ENCODE data around the gene UGT1A3.

GRCh38 chr2:233803994-233804393 is 75.2 kb downstream of the UGT1A3 start:
- TF ChIP-seq, protein P1, sequence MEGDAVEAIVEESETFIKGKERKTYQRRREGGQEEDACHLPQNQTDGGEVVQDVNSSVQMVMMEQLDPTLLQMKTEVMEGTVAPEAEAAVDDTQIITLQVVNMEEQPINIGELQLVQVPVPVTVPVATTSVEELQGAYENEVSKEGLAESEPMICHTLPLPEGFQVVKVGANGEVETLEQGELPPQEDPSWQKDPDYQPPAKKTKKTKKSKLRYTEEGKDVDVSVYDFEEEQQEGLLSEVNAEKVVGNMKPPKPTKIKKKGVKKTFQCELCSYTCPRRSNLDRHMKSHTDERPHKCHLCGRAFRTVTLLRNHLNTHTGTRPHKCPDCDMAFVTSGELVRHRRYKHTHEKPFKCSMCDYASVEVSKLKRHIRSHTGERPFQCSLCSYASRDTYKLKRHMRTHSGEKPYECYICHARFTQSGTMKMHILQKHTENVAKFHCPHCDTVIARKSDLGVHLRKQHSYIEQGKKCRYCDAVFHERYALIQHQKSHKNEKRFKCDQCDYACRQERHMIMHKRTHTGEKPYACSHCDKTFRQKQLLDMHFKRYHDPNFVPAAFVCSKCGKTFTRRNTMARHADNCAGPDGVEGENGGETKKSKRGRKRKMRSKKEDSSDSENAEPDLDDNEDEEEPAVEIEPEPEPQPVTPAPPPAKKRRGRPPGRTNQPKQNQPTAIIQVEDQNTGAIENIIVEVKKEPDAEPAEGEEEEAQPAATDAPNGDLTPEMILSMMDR (IDR thresholded peaks at IDR 0.05; ENCODE audit: low read depth, low read length, missing input control), result no peak
- TF ChIP-seq ATF3 (IDR thresholded peaks at IDR 0.05) (no peak), TAF1 (conservative IDR thresholded peaks at IDR 0.05) (no peak), RAD21 (IDR thresholded peaks at IDR 0.05) (no peak)
- TF ChIP-seq, protein P2, sequence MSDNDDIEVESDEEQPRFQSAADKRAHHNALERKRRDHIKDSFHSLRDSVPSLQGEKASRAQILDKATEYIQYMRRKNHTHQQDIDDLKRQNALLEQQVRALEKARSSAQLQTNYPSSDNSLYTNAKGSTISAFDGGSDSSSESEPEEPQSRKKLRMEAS (IDR thresholded peaks at IDR 0.05), result no peak
- TF ChIP-seq, protein P3, sequence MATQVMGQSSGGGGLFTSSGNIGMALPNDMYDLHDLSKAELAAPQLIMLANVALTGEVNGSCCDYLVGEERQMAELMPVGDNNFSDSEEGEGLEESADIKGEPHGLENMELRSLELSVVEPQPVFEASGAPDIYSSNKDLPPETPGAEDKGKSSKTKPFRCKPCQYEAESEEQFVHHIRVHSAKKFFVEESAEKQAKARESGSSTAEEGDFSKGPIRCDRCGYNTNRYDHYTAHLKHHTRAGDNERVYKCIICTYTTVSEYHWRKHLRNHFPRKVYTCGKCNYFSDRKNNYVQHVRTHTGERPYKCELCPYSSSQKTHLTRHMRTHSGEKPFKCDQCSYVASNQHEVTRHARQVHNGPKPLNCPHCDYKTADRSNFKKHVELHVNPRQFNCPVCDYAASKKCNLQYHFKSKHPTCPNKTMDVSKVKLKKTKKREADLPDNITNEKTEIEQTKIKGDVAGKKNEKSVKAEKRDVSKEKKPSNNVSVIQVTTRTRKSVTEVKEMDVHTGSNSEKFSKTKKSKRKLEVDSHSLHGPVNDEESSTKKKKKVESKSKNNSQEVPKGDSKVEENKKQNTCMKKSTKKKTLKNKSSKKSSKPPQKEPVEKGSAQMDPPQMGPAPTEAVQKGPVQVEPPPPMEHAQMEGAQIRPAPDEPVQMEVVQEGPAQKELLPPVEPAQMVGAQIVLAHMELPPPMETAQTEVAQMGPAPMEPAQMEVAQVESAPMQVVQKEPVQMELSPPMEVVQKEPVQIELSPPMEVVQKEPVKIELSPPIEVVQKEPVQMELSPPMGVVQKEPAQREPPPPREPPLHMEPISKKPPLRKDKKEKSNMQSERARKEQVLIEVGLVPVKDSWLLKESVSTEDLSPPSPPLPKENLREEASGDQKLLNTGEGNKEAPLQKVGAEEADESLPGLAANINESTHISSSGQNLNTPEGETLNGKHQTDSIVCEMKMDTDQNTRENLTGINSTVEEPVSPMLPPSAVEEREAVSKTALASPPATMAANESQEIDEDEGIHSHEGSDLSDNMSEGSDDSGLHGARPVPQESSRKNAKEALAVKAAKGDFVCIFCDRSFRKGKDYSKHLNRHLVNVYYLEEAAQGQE (IDR thresholded peaks at IDR 0.05), result no peak

Data from liver (tissue), 3 donors.